Measurements from ENCODE around the gene TNS3.

The TNS3 gene

GRCh38 chr7:47580811-47581331 is 1.0 kb downstream of the TNS3 start:
- no peak for DNase-seq

DNA sequence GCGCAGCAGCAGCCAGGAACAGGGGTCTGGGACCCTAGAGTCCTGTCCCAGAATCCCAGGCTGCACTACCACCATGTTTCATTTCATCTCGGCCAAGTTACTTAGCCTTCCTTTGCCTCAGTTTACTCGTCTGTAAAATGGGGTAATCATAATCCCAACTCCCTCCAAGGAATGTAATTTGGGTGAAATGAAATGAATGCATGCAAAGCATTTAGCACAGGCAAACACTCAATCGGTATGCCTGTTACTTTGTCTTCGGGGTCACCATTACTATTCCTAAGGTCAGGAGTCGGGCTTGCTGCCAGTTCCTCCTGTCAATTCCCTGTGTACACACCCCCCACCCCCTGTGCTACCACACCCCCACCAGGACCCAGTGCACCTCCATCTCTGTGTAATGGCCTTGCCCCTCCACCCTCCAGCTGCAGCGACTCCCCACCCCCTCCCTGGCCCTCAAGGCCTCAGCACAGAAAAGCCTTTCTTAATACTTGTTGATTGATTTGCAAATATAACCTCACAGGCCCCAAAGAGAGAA is 1.7 kb downstream of the TNS3 start:
- no peak for DNase-seq

DNA sequence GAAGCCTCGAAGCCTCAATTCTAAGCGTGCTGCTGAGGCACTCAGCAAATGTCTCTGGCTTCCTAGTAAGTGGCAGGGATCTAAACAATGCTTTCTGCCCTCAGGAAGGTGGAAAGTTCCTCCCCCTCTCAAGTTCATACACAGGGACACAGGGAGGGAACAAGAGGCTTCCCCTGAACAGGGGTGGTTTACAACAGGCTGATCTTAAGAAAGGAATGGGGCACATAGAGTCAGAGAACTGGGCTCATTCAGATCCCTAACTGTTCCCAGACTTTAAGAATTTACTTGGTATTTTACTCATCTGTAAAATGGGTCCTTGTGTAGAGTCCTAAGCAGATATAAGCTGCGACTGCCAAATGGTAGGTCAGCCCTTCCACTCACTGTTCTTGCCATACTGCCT is 2.5 kb downstream of the TNS3 start:
- DNase-seq = no peak

- DNase-seq = no peak
These were observed 3.2 kb downstream of the TNS3 start for GRCh38 chr7:47578579-47579270.

GRCh38 chr7:47577321-47577919 is 4.5 kb downstream of the TNS3 start:
- no peak for DNase-seq

GRCh38 chr7:47576866-47577306 is 5.0 kb downstream of the TNS3 start:
- DNase-seq = no peak

GRCh38 chr7:47576031-47576865 is 5.7 kb downstream of the TNS3 start:
- DNase-seq = no peak

DNA sequence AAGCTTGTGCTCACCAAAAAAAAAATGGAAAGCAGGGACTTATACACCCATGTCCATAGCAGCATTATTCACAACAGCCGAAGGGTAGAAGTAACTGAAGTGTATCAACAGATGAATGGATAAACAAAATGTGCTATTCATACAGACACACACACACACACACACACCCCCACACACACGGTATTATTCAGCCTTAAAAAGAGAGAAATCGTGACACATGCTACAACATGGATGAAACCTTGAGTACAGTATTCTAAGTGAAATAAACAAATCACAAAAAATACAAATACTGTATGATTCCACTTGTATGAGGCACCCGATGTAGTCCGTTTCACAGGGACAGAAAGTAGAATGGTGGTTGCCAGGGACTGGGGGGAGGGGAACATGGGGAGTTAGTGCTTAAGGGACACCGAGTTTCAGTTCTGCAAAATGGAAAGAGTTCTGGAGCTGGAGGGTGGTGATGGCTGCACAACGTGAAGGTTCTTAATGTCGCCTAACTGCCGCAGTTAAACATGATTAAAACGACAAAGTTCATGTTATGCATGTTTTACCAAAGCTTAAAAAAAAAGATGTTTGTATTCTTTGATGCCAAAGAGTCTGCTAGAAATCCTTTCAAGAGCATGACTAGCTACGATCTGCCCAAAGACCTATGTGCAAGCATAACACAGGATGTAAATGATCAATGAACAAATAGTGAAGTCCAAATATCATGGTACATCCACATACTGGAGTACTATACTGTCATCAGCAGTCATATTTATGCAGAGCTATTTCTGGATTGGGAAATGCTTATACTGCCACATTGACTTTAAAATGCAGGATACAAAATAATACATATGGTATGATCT is 7.2 kb downstream of the TNS3 start:
- DNase-seq = no peak

DNA sequence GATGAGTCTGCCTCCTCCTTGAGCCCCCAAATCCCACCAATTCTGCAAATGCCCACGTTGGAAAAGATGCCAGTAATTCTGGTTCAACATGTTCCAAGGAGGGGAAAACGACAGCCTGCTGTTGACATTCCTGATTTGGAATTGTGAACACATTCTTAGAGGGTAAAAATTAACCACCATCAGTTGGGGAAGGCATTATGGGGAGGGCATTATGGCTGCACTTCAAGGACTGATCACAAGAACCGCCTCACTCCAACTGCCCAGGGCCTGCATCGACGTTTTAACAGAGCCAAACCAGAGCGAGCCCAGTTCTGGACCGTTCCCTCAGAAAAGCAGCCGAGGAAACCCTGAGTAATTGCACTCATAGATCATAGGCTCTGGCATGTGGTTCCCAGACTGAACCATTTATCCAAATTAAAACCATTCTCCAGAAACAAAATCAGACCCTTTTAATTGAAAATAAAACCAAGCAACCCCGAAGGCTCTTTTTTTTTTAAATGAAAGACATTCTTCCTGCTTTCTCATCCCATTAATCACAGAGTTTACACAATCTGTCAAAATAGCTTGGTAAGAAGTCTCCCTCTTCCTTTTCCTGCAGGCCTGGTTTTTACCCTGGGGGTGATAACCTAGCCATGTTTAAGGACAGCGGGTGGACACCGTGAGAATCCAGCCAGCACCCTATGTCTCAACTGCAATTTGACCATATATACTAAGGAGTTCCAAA is 8.0 kb downstream of the TNS3 start:
- no peak for DNase-seq

DNA sequence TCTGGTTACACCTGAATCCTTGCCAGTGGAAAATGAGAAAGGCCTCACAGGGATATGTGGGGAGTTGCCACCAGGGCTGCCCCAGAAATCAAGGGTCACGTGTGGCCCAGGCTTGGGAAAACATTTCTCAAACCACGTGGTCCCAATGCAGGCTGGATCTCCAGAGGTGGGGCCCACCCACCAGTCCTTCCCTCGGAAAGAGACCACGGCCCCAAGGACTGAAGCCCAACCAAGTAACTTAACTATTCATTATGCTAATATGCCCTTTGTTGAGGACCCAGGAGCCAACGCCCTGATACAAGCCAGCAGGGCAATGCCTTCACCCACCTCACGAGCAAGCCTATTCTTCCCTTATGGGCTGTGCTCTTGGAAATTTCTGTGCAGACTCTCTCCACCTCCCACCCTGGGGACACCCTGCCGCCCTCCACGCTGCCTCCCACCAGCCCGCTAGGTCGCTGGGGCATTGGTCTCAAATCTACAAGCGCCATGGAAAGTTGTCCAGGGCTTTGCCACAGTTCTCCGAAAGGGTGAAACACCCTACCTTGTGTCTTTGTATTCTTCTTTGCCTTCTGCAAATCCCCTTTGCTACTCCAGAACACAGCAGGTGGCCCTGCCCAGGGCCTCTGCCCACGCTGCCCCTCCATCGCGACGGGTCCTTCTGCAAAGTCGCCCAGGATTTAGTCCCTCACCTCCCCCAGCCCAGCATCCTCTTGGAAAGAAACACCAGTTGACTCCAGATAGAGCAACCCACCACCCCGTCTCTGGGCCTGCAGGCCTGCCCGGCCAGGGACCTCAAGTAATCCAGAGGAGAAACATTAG is 8.8 kb downstream of the TNS3 start:
- DNase-seq = no peak

- DNase-seq = no peak
These were observed 9.8 kb downstream of the TNS3 start for GRCh38 chr7:47572094-47572445.

GRCh38 chr7:47571331-47572093 is 10.4 kb downstream of the TNS3 start:
- no peak for DNase-seq

DNA sequence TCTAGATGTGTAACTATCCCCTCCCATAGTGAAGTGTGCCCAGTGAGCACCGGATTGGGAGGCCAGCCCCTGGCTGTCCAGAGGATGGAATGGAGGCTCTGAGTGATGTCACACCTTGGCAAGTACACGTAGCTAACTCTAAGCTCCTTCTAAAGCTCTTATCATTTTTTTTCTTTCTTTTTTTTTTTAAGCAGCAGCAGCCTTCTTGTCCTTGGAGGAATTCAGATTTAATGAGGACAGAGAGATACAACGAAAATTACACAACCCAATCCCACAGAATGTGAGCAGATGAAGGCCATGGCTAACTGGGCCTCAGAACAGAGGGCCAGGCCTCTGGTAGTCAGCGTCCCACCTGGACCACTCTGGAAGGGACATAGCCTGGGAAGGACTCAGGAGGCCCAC is 11.3 kb downstream of the TNS3 start:
- DNase-seq = no peak

- DNase-seq = no peak
These were observed 13.4 kb downstream of the TNS3 start for GRCh38 chr7:47568547-47568946.

- no peak for DNase-seq
These were observed 13.9 kb downstream of the TNS3 start for GRCh38 chr7:47568056-47568455.

DNA sequence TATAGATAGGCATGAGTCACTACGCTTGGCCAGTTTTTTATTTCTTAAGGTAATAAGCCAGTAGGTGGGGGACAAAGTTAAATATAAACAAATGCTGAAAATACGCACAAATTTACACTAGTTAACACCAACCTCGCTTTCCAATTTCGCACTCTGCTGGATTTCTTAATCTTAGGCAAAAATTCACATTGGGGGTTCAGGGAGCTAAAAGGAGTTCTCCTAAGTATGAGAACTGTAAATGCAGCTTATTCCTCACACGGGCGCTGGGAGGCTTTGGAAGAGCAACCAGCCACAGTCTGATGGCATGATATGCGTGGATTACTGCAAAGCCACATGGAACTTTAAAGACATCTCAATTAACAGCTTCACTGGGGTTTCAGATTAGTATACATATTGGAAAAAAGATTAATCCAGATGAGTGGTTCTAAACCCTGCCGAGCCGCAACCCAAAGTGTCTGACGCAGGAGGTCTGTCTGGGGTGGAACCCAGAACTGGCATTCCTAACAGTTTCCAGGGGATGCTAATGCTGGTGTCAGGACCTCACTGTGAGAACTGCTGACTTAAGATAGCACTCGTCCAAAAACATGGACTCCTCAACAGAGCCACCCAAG is 16.2 kb downstream of the TNS3 start:
- DNase-seq = no peak

- no peak for DNase-seq
These were observed 18.4 kb downstream of the TNS3 start for GRCh38 chr7:47563521-47563920.

GRCh38 chr7:47561715-47562446 is 20.0 kb downstream of the TNS3 start:
- DNase-seq = no peak

All from activated CD4-positive, CD25-positive, alpha-beta regulatory T cell treated with anti-CD3 and anti-CD28 coated beads, Interleukin-2, amount 50 U/mL, for 72 hours (primary cell).